PC-3 (cell line): ENCODE measurements around the gene NPAT.

Source experiments
- CTCF ChIP-seq: fragments of 300-600 bp; sonication (generic); conservative IDR thresholded peaks from 2 replicates; pipeline ENCODE4 v1.5.1; 2017; ENCODE audit warnings: antibody characterized with exemption, low read depth, mild to moderate bottlenecking, low read length
- EZH2 ChIP-seq: fragments of 300-600 bp; sonication (generic); IDR thresholded peaks from one replicate; pipeline ENCODE4 v1.6.1; 2017; ENCODE audit warnings: antibody characterized with exemption, mild to moderate bottlenecking, low read length; ENCODE audit not compliant: unreplicated experiment

DNA sequence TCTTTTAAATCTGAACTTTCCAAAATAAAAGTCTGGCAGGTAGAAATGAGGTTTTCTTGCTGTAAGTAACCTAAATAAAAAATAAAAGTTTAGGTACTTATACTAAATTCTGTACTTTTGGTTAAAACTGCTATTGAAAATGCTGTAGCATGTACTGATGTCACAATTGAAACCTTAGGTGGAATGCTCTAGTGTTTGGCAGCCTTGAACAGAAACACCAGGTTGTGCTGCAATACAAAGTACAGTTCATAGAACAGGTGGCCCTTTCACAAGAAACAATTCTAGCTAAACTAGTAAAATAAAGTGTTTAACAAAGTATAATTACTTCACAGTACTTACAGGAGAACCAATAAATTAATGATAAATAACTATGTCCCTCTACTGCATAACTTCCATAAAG, 25.1 kb downstream of the NPAT start:
- TF ChIP-seq EZH2 (no peak), CTCF (no peak)
